GM21381 (cell line): ENCODE measurements around the gene DUSP28.
A peak's percentile ranks its signal among the peaks of the same experiment; 100 is the strongest.

Experiments
- ATAC-seq: cut with Tn5 transposase; IDR thresholded peaks from one replicate; pipeline ENCODE4 v1.9.1; 2021; ENCODE audit warnings: mild to moderate bottlenecking, moderate library complexity; ENCODE audit not compliant: unreplicated experiment

Gene DUSP28

DNA sequence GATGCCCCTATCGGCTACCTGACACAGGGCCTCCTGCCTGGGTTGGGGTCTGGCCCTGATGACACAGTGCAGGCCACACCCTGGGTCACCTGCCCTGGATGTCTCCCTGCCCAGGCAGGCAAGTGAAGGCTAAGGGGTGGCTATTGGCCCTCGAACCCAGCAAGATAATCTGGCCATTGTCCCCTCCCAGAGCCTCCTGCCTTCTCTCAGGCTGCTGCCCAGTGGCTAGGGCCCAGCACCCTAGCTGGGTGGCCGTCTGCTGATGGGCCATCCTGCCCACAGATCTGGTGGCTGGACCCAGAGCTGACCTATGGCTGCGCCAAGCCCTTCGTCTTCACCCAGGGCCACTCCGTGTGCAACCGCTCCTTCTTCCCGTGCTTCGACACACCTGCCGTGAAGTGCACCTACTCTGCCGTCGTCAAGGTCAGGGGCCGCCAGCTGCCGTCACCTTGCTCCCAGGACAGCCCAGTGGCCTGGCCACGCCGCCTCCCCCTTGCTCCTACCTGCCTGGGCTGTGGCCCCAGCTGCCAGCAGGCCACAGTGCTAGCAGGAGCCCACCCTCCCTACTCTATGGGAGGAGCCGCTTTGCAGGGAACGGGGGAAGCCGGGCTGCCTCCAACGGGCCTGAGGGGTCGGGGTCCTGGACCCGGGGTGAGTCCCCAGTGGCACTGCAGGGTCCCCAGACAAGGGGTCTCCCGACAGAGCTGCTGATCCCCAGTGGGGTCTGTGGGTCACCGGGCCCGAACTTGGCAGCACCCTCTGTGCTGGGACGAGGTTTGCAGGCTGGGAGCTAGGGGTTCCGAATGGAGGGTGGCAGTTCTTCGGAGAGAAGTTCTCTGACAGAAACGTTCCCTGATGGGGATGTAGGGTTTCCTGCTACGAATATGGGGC, 12.2 kb downstream of the DUSP28 start:
- no peak for ATAC-seq

DNA sequence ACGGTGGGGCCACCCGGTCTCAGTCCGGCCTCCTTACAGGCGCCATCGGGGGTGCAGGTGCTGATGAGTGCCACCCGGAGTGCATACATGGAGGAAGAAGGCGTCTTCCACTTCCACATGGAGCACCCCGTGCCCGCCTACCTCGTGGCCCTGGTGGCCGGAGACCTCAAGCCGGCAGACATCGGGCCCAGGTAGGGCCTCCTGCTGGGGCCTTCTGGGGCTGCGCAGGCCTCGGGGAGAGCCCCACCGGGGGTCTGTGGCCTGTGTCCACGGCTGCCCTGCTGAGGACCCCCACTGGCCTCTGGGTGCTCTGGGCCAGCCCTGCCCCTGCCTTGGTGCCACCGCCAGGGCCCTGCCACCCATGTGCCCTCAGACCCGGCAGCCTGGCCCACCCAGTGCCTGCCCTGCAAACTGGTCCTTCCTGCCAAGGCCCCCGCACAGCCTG, 12.9 kb downstream of the DUSP28 start:
- ATAC-seq = no peak

GRCh38 chr2:240573516-240574385, 13.6 kb downstream of the DUSP28 start:
- ATAC-seq = no peak

- no peak for ATAC-seq
Measured at GRCh38 chr2:240574386-240575100, 14.4 kb downstream of the DUSP28 start.

DNA sequence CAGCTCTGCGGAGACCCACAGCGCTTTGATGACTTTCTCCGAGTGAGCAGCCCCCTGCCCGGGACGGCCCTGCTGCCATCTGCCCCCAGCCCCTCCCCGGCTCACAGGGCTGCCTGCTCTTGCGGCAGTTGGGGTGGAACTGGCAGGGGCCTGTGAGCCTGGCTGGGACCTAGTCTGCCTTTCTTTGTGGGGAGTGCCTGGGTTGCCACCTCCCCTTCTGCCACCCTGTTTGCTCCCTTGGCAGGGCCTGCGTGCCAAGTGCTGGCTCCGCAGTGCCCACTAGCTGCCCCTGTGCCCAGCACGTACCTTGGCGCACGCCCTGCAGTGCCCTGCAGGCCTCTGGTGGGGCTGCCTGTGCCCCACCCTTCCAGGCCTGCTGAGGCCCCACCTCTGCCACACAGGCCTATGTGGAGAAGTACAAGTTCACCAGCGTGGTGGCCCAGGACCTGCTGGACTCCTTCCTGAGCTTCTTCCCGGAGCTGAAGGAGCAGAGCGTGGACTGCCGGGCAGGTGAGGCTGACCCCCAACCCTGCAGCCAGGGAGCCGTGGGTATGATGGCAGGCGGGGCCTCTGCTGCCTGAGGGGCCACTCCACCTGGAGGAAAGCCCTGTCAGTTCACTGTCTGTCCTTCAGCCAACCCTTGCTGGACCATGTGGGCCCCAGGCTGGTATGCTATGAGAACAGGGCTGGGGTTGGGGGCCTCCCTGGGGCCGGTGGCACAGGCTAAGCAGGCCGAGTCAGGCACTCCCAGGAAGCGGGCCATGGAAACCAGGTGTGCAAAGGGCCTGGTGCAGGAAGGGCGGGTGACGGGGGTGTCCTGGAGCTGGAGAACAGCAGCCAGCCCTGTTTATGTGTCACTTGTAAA, 15.2 kb downstream of the DUSP28 start:
- no peak for ATAC-seq

GRCh38 chr2:240576036-240576435, 15.9 kb downstream of the DUSP28 start:
- ATAC-seq = no peak

- no peak for ATAC-seq
Measured at GRCh38 chr2:240576436-240577205, 16.5 kb downstream of the DUSP28 start.

DNA sequence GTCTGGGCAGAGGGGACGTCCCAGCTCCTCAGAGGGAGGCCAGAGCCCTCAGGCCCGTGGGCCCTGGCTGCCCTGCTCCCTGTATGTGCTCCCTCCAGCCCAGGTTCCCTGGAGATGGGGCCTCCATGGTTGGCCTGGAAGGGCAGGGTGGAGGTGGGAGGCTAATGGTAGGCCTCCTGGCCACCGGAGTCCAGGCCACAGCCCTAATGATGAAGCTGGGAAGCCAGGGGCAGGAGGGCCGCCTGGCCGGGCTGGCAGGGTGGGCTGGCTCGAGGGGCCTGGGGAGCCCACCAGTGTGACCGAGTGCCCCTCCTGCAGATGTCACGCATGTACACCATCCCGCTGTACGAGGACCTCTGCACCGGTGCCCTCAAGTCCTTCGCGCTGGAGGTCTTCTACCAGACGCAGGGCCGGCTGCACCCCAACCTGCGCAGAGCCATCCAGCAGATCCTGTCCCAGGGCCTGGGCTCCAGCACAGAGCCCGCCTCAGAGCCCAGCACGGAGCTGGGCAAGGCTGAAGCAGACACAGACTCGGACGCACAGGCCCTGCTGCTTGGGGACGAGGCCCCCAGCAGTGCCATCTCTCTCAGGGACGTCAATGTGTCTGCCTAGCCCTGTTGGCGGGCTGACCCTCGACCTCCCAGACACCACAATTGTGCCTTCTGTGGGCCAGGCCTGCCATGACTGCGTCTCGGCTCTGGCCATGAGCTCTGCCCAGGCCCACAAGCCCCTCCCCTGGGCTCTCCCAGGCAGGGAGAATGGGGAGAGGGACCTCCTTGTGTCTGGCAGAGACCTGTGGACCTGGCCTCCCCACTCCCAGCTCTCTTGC, 17.3 kb downstream of the DUSP28 start:
- no peak for ATAC-seq

- ATAC-seq = no peak
Measured at GRCh38 chr2:240578110-240578450, 17.9 kb downstream of the DUSP28 start.

DNA sequence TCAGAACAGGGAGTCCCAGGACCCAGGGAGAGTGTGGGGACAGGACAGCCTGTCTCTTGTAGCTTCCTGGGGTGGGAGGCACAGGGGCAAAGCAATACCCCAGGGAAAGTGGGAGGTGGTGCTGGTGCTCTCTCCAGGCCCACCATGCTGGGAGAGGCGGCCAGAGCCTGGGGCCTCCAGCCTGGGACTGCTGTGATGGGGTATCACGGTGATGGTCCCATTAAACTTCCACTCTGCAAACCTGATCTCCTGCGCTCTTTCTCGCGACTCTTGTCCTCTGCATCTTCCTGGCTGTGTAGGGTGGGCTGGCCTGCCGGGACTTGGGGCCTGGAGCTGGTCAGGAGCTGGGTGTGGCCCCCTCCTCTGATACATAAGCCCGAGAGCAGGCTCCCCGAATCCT, 18.3 kb downstream of the DUSP28 start:
- ATAC-seq = no peak

GRCh38 chr2:240579071-240579762, 19.1 kb downstream of the DUSP28 start:
- no peak for ATAC-seq

DNA sequence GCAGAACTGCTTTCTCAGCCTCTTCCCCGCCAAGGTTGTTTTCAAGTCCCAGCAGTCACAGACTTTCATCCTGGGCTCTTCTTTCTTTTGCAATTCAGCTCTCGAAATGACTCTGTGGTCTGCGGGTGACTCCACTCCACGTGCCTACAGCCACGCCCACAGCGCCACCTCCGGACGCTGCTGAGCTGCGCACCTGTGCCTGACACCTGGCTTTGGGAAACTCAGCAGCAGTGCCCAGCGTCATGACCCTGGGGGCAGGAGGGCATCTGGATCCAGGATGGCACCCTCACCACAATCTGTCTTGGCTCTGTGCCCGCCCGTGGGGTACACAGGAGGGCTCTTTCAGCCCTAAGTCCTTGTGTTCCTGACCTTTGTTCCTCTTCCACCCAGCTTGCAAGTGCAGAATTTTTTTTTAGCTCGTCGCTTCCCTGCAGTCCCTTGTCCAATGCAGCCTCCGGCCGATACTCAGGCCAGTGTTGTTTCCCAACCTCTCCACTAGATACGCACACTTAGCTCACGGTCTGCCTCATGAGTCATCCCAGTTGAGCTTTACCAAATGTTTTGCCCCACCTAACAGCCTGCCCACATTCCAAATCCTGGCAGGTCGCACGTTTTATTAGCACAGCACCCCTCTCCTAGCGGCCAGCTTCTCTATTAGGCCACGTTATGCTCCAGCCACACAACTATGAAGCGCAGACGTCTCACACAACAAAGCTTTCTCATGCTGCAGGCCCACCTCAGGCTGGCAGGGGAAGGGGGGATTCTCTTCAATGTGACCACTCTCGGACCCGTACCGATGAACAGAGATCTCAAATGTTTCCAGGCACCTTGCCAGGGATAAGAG, 19.8 kb downstream of the DUSP28 start:
- peak; percentile 38 for ATAC-seq

GRCh38 chr2:240581811-240582210, 21.7 kb downstream of the DUSP28 start:
- ATAC-seq = no peak

DNA sequence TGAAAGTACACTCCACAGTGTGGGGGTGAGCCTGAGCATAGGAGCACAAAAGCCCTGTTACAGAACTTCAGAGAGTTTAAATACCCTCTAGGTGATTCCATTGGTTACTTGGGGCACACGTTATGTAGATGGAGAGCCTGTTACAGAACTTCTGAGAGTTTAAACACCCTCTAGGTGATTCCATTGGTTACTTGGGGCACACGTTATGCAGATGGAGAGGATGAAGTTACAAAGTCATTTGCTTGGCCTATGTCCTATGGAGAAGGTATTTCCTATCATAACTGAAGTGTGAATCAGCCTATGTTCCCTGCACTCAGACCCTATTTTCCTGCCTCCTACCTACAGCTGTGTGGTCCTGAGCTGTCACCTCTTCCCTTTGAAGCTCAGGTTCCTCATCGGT, 22.6 kb downstream of the DUSP28 start:
- no peak for ATAC-seq

DNA sequence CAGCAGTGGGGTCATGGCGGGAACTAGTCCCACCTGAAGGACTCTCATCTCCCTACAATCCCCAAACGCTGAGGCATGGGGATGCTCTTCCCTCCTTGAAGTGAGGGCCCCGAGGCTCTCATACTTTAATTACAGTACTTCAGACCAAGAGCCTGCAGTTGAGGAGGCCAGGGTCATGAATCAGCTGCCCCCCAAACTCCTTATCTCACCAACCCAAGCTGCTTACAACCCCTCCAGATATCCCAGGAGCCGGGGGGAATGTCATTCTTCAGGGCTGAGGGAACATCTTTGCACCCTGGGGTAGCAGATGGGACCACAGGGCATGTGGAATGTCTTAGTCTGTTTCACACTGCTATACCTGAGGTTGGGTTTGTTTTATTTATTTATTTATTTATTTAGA, 23.6 kb downstream of the DUSP28 start:
- no peak for ATAC-seq

GRCh38 chr2:240584486-240585031, 24.4 kb downstream of the DUSP28 start:
- ATAC-seq = peak; percentile 47

DNA sequence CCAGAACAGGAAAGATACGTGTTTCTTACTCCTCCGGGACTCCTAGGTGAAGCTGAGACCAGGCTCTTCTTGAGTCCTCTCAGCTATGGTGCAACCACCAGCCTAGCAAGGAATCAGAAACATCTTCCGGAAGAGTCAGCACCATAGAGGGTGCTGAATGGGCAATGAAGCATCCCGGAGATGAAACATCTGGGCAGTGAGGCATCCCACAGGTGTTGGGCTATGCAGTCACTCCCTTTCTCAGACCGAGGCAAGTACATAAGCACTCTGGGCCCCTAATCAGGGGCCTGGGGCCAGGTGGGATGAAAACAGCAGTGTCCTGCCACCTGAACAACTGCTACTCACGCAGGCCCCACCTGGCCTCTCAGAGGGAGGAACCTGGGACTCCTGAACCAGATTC, 24.9 kb downstream of the DUSP28 start:
- ATAC-seq = peak; percentile 19
